ENCODE data around the gene HPGDS.
A peak's percentile ranks its signal among the peaks of the same experiment; 100 is the strongest.
"Not testable (repeated sequence)": the region's sequence is repeated elsewhere in the genome, so short reads cannot be mapped to it uniquely, and the experiment has no call there.

Gene HPGDS

GRCh38 chr4:94305466-94306225, 37.0 kb downstream of the HPGDS start:
- Mint-ChIP-seq H3K9me3 (no peaks in the 10 kb centered on the region), H3K27me3 (no peaks in the 10 kb centered on the region), H3K4me1 (no peaks in the 10 kb centered on the region), H3K4me3 (no peak overlapping the region), H3K27ac (no peak overlapping the region)
- no peak for DNase-seq
- ATAC-seq, result no peak

DNA sequence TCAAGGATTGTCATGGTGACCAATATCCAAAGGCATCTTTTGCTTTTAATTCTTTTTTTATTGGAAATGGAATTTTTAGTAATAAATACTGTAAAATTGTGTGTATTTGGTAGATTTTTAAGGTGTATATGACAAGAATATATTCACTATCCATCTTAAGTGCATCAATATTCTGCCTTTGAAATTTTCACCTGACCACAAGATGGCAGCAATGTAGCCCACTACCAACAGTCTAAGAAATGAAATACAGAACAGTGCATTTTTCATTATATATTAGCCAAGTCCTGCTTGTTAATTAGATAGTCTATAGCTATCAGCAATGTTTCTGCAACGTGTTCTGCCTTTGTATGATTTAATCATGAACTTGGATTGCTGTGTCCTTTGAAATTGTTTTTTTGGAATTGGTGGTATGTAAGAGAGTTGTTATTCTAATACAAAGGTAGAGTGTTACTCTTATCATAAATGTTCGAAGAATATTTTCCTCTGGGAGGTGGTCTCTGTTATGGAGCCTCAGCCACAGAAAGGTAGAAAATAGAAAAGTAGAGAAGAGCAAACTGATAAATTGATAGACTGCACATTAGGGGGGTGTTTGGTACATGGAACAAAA, 38.2 kb downstream of the HPGDS start:
- no peaks in the 10 kb centered on the region for H3K9me3 Mint-ChIP-seq
- H3K4me1 Mint-ChIP-seq, result no peaks in the 10 kb centered on the region
- no peaks in the 10 kb centered on the region for H3K27me3 Mint-ChIP-seq
- DNase-seq (peak in 1 of 2 donors; percentile 3), ATAC-seq (no peak)
- no peak overlapping the region for H3K27ac Mint-ChIP-seq
- no peak overlapping the region for H3K4me3 Mint-ChIP-seq

DNA sequence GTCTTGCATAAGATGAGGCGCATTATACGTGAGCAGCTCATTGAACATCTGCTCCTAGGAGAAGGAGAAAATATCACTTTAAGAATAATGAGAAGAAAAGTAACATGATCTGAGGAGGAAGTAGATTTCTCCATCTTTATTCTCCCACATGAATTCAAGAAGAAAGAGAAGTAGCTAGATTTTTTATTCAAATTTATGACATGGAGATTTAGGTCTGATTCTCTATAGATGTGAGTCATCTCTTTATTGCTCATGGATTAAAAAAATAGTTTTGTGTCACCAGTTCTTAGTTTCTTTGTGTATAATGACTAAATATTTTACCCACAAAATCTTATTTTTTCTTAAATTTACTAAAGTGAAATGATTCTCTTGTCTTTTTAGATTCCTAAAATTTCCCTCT, 40.4 kb downstream of the HPGDS start:
- Mint-ChIP-seq H3K9me3 (no peaks in the 10 kb centered on the region), H3K4me1 (no peaks in the 10 kb centered on the region), H3K27ac (no peak overlapping the region), H3K4me3 (no peak overlapping the region), H3K27me3 (no peaks in the 10 kb centered on the region)
- ATAC-seq, result no peak
- DNase-seq, result no peak

- H3K27ac Mint-ChIP-seq, result no peak overlapping the region
- H3K9me3 Mint-ChIP-seq, result no peaks in the 10 kb centered on the region
- H3K27me3 Mint-ChIP-seq, result no peaks in the 10 kb centered on the region
- no peaks in the 10 kb centered on the region for H3K4me1 Mint-ChIP-seq
- ATAC-seq (no peak), DNase-seq (no peak)
- no peak overlapping the region for H3K4me3 Mint-ChIP-seq
Observed at GRCh38 chr4:94298725-94299252, 43.8 kb downstream of the HPGDS start.

DNA sequence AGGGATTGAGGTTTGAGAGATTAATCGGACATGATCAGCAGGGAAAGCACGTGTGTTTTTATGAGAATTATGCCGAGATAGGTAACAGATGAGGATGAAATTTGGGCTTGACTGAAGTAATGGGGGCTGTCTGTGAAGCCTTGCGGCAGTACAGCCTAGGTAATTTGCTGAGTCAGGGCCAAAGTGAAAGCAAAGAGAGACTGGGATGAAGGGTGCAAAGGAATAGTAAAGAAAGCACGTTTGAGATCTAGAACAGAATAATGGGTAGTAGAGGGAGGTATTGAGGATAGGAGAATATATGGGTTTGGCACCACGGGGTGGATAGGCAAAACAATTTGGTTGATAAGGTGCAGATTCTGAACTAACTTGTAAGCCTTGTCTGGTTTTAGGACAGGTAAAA, 47.2 kb downstream of the HPGDS start:
- not testable (repeated sequence) for ATAC-seq, H3K4me3 Mint-ChIP-seq, H3K4me1 Mint-ChIP-seq, H3K27me3 Mint-ChIP-seq, H3K27ac Mint-ChIP-seq, H3K9me3 Mint-ChIP-seq, DNase-seq

- not testable (repeated sequence) for H3K4me3 Mint-ChIP-seq, H3K4me1 Mint-ChIP-seq, H3K9me3 Mint-ChIP-seq, H3K27me3 Mint-ChIP-seq, H3K27ac Mint-ChIP-seq, DNase-seq, ATAC-seq
Observed at GRCh38 chr4:94293981-94294380, 48.7 kb downstream of the HPGDS start.

DNA sequence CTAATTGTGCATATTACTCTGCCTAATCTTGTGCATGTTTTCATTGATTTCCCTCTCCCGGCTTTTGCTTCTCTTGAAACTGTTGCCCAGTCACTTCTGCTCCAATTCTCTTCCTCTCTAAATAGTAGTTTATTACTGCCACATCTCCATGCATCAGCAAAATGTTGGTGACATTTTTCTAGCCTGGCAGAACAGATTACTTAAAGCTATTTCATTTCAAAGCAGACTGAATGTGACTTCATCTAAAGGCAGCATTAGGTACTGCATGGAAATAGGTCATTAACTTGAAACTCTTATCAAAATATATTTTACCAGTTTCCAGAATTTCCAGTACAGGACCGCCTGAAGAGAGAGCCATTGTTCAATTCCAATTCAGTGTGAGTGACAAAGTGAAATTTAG, 52.4 kb downstream of the HPGDS start:
- no peak overlapping the region for H3K4me3 Mint-ChIP-seq
- H3K4me1 Mint-ChIP-seq, result no peaks in the 10 kb centered on the region
- no peaks in the 10 kb centered on the region for H3K27me3 Mint-ChIP-seq
- H3K9me3 Mint-ChIP-seq, result no peaks in the 10 kb centered on the region
- ATAC-seq, result no peak
- no peak overlapping the region for H3K27ac Mint-ChIP-seq
- DNase-seq, result no peak

GRCh38 chr4:94285666-94286065, 57.0 kb downstream of the HPGDS start:
- no peak for DNase-seq
- no peak for ATAC-seq
- no peaks in the 10 kb centered on the region for H3K27me3 Mint-ChIP-seq
- no peaks in the 10 kb centered on the region for H3K4me1 Mint-ChIP-seq
- no peak overlapping the region for H3K4me3 Mint-ChIP-seq
- no peaks in the 10 kb centered on the region for H3K9me3 Mint-ChIP-seq
- H3K27ac Mint-ChIP-seq, result peak overlapping the region in 1 of 2 donors; percentile 61

- ATAC-seq, result no peak
- Mint-ChIP-seq H3K27ac (no peak overlapping the region), H3K4me3 (no peak overlapping the region), H3K4me1 (no peaks in the 10 kb centered on the region), H3K9me3 (no peaks in the 10 kb centered on the region), H3K27me3 (no peaks in the 10 kb centered on the region)
- no peak for DNase-seq
Observed at GRCh38 chr4:94284889-94285288, 57.7 kb downstream of the HPGDS start.

GRCh38 chr4:94278781-94279180, 63.9 kb downstream of the HPGDS start:
- Mint-ChIP-seq H3K27me3 (no peaks in the 10 kb centered on the region), H3K27ac (no peak overlapping the region), H3K9me3 (no peaks in the 10 kb centered on the region), H3K4me1 (no peaks in the 10 kb centered on the region), H3K4me3 (no peak overlapping the region)
- ATAC-seq, result no peak
- no peak for DNase-seq

DNA sequence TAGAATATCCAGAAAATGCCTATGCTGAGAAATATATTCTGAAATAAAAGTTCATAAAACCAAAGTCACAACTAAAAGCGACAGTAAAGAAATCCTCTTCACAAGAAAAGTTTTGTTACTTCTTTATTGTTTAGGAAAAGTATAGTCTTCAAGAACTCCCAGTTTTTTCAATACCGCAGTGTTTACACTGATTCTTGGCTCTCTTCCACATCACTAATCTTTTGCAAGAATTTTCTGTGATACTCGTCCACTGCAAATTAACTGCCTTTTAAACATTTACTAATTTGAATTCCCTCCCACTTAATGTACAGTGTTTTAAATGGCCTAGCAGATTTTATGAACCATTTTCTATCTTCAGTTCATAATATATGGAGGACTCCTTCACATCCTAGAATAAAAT, 65.1 kb downstream of the HPGDS start:
- ATAC-seq (no peak), DNase-seq (no peak)
- H3K9me3 Mint-ChIP-seq, result no peaks in the 10 kb centered on the region
- H3K4me1 Mint-ChIP-seq, result no peaks in the 10 kb centered on the region
- no peak overlapping the region for H3K4me3 Mint-ChIP-seq
- no peak overlapping the region for H3K27ac Mint-ChIP-seq
- H3K27me3 Mint-ChIP-seq, result no peaks in the 10 kb centered on the region

GRCh38 chr4:94276204-94276603, 66.4 kb downstream of the HPGDS start:
- H3K9me3 Mint-ChIP-seq, result no peaks in the 10 kb centered on the region
- no peak overlapping the region for H3K4me3 Mint-ChIP-seq
- no peak overlapping the region for H3K27ac Mint-ChIP-seq
- peaks cover 3% of the 10 kb centered on the region for H3K4me1 Mint-ChIP-seq
- no peak for DNase-seq
- ATAC-seq, result no peak
- no peaks in the 10 kb centered on the region for H3K27me3 Mint-ChIP-seq

DNA sequence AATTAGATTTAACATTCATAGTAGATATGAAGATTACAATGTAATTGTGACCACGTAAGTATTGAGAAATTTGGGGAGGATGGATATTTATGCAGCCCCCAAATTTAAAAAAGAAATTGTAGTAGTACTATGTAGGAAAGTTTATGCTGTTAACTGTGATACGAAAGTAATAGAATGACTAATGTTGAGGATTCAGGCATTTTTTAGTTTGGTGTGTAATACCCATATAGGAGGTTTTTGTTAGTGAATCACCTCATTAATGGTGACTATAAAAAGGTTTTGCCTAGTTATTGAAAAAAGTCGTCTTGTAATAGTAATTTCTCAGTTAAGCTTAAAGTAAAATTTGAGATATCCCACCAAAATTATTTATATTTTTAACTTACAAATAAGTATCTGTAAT, 67.7 kb downstream of the HPGDS start:
- no peak for DNase-seq
- ATAC-seq, result no peak
- Mint-ChIP-seq H3K27me3 (no peaks in the 10 kb centered on the region), H3K4me3 (no peak overlapping the region), H3K27ac (no peak overlapping the region), H3K9me3 (no peaks in the 10 kb centered on the region), H3K4me1 (peaks cover 9% of the 10 kb centered on the region)

DNA sequence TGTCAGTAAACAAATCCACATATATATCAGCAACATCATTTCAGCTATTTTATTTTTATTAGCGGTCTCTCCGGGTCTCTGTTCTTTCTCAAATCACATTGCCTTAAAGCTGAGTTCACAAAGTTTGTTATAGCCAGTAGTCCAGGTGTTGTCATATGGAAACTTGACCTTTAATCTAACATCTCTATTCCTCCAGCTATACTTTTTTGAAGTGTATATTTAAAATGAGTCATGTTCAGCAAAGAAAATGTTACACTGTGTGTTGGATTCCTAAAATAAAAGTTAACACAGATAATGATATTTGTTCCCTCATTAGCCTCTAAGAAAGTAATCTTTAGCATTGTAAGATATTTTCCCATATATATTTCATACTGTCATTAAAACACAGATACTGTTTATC, 71.4 kb downstream of the HPGDS start:
- ATAC-seq, result no peak
- H3K27ac Mint-ChIP-seq, result no peak overlapping the region
- H3K27me3 Mint-ChIP-seq, result no peaks in the 10 kb centered on the region
- H3K4me1 Mint-ChIP-seq, result peaks cover 9% of the 10 kb centered on the region
- H3K9me3 Mint-ChIP-seq, result no peaks in the 10 kb centered on the region
- DNase-seq, result no peak
- no peak overlapping the region for H3K4me3 Mint-ChIP-seq

- H3K9me3 Mint-ChIP-seq, result no peaks in the 10 kb centered on the region
- ATAC-seq, result no peak
- no peak overlapping the region for H3K4me3 Mint-ChIP-seq
- H3K27ac Mint-ChIP-seq, result no peak overlapping the region
- H3K27me3 Mint-ChIP-seq, result no peaks in the 10 kb centered on the region
- no peak for DNase-seq
- peaks cover 9% of the 10 kb centered on the region for H3K4me1 Mint-ChIP-seq
Observed at GRCh38 chr4:94267037-94267436, 75.6 kb downstream of the HPGDS start.

DNA sequence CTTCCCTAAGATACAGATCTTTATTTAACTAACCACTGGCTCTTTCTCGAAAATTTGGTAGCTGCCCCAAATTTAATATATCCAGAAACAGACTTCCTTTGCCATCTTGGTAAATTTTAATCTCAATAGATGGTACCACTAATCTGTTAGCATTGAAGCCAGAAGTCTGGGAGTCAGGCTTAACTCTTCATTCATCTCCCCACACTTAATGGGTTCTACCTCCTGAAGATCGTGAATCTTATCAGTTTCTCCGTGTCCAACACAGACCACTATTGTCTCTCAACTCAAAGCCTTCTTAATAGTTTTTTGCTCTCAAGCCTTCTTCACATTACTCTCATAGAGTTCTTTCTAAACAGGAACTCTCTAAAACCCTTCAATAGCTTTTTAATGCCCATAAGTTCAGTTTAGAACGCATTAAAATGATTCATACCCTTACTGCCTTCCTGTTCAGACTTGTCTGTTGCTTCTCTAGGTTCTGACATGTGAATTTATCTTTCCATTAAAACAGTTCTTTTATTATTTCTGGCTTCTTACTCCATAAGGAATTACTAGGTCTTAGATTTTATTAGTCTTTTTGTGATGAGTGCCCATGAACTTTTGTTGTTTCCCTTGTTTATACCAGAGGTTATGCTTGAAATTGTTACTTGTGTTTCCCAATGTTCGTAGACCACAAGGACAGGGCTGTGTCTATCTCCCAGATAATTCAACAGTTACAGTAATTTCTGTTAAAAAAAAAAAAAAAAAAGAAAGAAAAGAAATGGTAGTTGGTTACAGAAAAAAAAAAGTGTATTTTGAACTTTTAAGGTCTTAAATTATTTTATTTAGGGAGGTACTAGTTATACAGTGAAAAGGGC, 80.2 kb downstream of the HPGDS start:
- H3K9me3 Mint-ChIP-seq, result no peaks in the 10 kb centered on the region
- H3K4me1 Mint-ChIP-seq, result no peaks in the 10 kb centered on the region
- H3K27me3 Mint-ChIP-seq, result no peaks in the 10 kb centered on the region
- no peak overlapping the region for H3K27ac Mint-ChIP-seq
- H3K4me3 Mint-ChIP-seq, result no peak overlapping the region
- no peak for ATAC-seq
- DNase-seq, result no peak
